ENCODE results near the gene PRPF40B. TPM values are rescaled to one million over a fixed set of nuclear protein-coding genes. Genes with fewer than 3 reads are reported as not detected.
A peak's percentile ranks its signal among the peaks of the same experiment; 100 is the strongest.

PRPF40B gene
- total RNA-seq, 1 donor from 2014 or later: 16.3 TPM

DNA sequence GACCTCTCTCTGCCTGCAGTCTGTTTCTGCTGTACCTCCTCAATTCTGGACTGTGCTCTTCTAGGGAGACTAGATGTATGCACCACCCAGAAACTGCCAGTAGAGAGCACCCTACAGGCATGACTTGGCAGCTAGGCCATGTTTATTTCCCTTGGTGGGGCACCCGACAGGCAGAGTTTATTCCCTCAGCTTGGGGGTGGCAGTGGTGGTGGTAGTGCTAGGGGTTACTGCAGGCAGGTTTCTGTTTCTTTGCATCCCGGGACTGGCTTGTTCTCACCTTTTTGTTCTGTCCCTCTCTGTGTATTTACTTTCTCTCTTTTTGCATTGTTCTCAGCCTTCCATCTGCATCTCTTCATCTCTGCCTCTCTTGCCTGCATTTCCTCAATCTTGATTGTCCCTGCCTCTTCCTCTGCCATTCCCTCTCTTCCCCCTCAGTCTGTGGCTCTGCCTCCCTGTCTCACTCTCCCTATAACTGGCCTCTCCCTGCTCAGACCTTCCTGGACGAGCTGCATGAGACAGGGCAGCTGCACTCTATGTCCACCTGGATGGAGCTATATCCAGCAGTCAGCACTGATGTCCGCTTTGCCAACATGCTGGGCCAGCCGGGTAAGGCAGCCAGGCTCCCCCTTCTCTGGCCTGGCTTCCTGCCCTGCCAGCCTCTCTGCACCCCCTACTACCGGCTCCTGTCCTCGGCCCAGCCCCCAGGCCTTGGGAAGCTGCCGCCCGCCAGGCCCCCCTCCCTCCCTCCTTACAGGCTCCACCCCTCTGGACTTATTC lies 13.8 kb downstream of the PRPF40B start:
- H3K27me3 ChIP-seq (ENCODE audit: control insufficient read depth, insufficient read depth, low read length): no peaks in the 10 kb centered on the region
- peaks cover 8% of the 10 kb centered on the region for H3K36me3 ChIP-seq (ENCODE audit: control insufficient read depth, insufficient read depth, low read length)
- peak; percentile 60 for DNase-seq (ENCODE audit: low read depth)
- TF ChIP-seq, protein P1, sequence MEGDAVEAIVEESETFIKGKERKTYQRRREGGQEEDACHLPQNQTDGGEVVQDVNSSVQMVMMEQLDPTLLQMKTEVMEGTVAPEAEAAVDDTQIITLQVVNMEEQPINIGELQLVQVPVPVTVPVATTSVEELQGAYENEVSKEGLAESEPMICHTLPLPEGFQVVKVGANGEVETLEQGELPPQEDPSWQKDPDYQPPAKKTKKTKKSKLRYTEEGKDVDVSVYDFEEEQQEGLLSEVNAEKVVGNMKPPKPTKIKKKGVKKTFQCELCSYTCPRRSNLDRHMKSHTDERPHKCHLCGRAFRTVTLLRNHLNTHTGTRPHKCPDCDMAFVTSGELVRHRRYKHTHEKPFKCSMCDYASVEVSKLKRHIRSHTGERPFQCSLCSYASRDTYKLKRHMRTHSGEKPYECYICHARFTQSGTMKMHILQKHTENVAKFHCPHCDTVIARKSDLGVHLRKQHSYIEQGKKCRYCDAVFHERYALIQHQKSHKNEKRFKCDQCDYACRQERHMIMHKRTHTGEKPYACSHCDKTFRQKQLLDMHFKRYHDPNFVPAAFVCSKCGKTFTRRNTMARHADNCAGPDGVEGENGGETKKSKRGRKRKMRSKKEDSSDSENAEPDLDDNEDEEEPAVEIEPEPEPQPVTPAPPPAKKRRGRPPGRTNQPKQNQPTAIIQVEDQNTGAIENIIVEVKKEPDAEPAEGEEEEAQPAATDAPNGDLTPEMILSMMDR (IDR thresholded peaks at IDR 0.05; ENCODE audit: insufficient read depth, low read length, severe bottlenecking): peak; percentile 76
- no peak for FAIRE-seq
- no peak overlapping the region for H3K4me3 ChIP-seq (ENCODE audit: low read depth, low read length)

DNA sequence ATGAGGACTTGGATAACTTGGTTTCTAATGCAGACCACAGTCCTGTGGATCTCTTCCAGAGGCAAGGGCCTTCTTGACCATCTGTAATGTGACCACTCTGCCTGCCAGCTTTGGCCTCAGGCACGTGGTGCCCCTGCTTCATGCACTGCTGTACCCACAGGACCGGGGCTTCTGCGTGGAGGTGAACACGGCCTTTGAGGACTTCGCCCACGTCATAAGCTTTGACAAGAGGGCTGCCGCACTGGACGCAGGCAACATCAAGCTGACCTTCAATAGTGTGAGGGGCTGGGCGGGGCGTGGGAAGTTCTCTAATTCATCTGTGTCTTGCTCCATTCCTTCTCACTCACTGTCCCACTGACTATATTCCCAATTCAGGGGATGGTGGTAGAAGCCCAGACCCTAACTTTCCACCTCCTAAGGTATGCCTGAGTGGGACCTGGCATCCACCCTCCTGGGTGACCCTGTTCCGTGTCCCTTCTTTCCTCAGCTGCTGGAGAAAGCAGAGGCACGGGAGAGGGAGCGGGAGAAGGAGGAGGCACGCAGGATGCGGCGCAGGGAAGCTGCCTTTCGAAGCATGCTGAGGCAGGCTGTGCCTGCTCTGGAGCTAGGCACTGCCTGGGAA lies 18.5 kb downstream of the PRPF40B start:
- TF ChIP-seq, protein P1 (IDR thresholded peaks at IDR 0.05; ENCODE audit: insufficient read depth, low read length, severe bottlenecking): no peak
- Histone ChIP-seq H3K36me3 (ENCODE audit: control insufficient read depth, insufficient read depth, low read length) (peaks cover 8% of the 10 kb centered on the region), H3K27me3 (ENCODE audit: control insufficient read depth, insufficient read depth, low read length) (no peaks in the 10 kb centered on the region), H3K4me3 (ENCODE audit: low read depth, low read length) (no peak overlapping the region)
- FAIRE-seq: no peak
- no peak for DNase-seq (ENCODE audit: low read depth)

DNA sequence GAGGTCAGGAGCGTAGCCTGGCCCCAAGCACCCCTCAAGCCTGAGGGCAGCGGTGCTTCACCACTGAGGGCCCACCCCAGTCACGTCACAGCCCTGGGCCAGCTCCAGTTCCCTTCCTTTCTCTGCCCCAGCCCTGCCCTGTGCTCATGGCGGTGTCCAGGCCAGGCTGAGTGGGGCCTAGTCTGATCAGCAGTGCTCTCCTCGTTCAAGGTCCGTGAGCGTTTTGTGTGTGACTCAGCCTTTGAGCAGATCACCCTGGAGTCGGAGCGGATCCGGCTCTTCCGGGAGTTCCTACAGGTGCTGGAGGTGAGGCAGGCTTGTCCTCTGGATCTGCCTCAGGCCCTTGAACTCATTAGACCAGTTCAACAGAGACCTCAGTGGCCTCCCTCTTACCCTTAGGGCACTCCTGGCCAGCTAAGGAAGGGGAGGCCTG lies 19.0 kb downstream of the PRPF40B start:
- Histone ChIP-seq H3K27me3 (ENCODE audit: control insufficient read depth, insufficient read depth, low read length) (no peaks in the 10 kb centered on the region), H3K4me3 (ENCODE audit: low read depth, low read length) (no peak overlapping the region), H3K36me3 (ENCODE audit: control insufficient read depth, insufficient read depth, low read length) (peaks cover 6% of the 10 kb centered on the region)
- FAIRE-seq (no peak), DNase-seq (ENCODE audit: low read depth) (peak; percentile 39)
- TF ChIP-seq, protein P1 (IDR thresholded peaks at IDR 0.05; ENCODE audit: insufficient read depth, low read length, severe bottlenecking): no peak

DNA sequence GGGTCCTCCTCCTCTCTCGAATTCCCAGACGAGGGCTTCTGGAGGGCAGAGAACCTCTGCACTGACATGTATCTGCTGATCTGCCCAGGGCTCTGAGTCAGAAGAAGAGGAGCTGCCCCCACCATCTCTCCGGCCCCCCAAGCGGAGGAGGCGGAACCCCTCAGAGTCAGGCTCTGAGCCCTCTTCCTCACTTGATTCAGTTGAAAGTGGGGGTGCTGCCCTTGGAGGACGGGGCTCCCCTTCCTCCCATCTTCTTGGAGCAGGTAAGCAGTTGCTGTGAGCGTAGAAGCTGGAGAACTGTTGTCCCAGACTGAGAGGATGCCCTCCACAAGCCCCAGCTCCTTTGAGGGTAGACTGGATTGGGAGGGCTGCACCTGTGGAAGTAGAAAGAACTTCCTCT lies 19.8 kb downstream of the PRPF40B start:
- TF ChIP-seq, protein P1 (IDR thresholded peaks at IDR 0.05; ENCODE audit: insufficient read depth, low read length, severe bottlenecking): no peak
- Histone ChIP-seq H3K4me3 (ENCODE audit: low read depth, low read length) (no peak overlapping the region), H3K27me3 (ENCODE audit: control insufficient read depth, insufficient read depth, low read length) (no peaks in the 10 kb centered on the region), H3K36me3 (ENCODE audit: control insufficient read depth, insufficient read depth, low read length) (peaks cover 6% of the 10 kb centered on the region)
- no peak for DNase-seq (ENCODE audit: low read depth)
- FAIRE-seq: no peak

DNA sequence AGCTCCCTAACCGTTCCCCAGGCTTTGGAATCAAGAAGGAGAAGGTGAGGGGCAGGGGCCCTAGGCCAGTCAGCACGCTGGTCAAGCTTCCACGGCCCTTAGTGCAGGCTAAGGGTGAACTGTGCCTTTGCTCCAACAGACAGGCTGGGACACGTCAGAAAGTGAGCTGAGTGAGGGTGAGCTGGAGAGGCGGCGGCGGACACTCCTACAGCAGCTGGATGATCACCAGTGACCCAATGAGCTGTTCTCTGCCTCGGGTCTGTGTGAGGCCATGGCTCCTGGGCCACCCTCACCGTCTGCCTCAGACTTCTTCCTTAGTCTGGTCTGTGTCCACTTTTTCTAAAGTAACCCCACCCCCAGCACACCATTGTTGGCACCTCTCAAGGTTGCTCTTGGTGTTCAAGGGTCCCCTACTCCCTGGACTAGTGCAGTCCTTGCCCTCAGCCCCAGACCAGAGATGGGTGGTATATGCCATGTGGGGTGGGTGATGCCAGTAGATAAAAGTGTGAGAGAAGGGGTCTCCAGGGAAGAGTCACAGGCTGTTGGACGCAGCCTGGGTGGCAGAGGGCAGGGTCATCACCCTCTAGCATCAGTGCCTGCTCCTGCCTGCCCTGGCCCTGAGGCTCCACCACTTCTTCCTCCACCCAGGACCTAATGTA lies 20.7 kb downstream of the PRPF40B start:
- DNase-seq (ENCODE audit: low read depth) (peak; percentile 82), FAIRE-seq (no peak)

More for the DNA sequence above, 20.7 kb downstream of the PRPF40B start:
- TF ChIP-seq, protein P1 (IDR thresholded peaks at IDR 0.05; ENCODE audit: insufficient read depth, low read length, severe bottlenecking): no peak
- Histone ChIP-seq H3K27me3 (ENCODE audit: control insufficient read depth, insufficient read depth, low read length) (no peaks in the 10 kb centered on the region), H3K36me3 (ENCODE audit: control insufficient read depth, insufficient read depth, low read length) (peaks cover 6% of the 10 kb centered on the region), H3K4me3 (ENCODE audit: low read depth, low read length) (no peak overlapping the region)

All from bronchial epithelial cell (primary cell).